GM12874 (cell line): ENCODE results near the gene HIP1R.

Experiments used
- CTCF ChIP-seq: IDR thresholded peaks from 2 replicates; pipeline ENCODE4 v1.5.1; 2011; ENCODE audit warnings: low read depth, mild to moderate bottlenecking, control low read depth, low read length, moderate library complexity; ENCODE audit not compliant: insufficient read depth

HIP1R gene

GRCh38 chr12:122880155-122880667 is 45.0 kb downstream of the HIP1R start:
- no peak for TF ChIP-seq CTCF

- peak; percentile 68 for TF ChIP-seq CTCF
Observed at GRCh38 chr12:122880668-122881067, 45.4 kb downstream of the HIP1R start.

- no peak for TF ChIP-seq CTCF
Observed at GRCh38 chr12:122882908-122883558, 47.8 kb downstream of the HIP1R start.

GRCh38 chr12:122884091-122884826 is 49.0 kb downstream of the HIP1R start:
- no peak for TF ChIP-seq CTCF

GRCh38 chr12:122884860-122885259 is 49.6 kb downstream of the HIP1R start:
- TF ChIP-seq CTCF, result no peak

- no peak for TF ChIP-seq CTCF
Observed at GRCh38 chr12:122886161-122886560, 50.9 kb downstream of the HIP1R start.

GRCh38 chr12:122886851-122887818 is 51.9 kb downstream of the HIP1R start:
- no peak for TF ChIP-seq CTCF
